HG03108 (cell line): ENCODE results near the gene GLCE.
"Not testable (repeated sequence)": the region's sequence is repeated elsewhere in the genome, so short reads cannot be mapped to it uniquely, and the experiment has no call there.

ENCODE experiments used
- ATAC-seq: cut with Tn5 transposase; IDR thresholded peaks from one replicate; pipeline ENCODE4 v1.9.1; 2021; ENCODE audit warnings: moderate library complexity; ENCODE audit not compliant: unreplicated experiment

GLCE gene

DNA sequence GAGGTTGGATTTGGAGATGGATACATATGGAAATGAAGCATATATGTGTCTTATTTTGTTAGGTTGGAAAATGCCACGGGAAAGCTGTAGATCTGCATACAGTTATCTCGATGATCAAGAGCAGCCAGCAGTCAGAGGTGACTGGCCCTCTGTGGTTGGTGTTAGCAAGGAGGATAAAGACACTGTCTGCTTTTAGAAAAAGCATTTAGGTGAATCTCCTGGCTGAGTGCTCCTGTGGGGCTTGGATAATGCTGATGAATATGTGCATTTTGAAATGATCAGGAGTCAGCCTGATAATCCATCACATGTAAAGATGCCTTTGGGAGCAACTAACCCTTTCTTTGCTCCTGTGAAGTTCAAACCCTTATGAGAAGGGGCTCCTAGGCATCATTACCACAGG lies 24.9 kb upstream of the GLCE start:
- no peak for ATAC-seq

DNA sequence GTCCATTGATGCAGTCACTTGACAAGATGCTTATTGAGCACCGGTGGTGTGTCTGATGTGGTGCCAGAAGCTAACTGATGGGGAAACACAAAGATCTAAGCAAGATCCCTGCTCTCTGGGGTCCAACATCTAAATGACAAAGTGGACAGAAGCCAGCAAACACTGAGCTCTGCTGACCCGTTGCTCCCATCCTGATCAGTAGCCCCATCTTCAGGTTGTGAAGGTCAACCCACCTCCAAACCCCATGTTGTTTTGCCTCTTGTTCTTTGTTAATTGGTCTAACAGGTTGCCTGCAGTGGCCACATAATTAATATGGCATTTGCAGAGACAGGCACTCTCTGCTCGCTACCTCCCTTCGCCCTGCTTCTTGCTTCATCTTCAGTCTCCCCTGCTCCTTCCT lies 21.5 kb upstream of the GLCE start:
- no peak for ATAC-seq

DNA sequence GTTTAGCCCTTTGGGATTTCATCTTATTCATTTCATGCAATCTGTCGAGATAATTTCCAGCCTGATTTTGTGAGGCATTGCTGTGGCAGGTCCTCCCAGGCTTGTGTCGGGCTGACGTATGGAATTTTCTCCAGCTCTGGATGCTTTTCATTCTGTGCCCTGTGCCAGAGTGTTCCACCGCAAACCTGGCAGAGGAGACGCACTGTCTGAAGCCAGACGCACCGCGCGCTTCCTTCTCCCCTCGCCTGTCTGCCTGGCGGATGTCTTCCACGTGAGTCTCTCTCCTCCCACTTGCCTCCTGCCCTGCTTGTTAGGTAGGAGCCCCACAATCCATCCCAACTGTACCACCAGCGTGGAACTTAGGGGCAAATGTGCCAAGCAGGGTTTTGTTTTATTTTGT lies 20.1 kb upstream of the GLCE start:
- no peak for ATAC-seq

DNA sequence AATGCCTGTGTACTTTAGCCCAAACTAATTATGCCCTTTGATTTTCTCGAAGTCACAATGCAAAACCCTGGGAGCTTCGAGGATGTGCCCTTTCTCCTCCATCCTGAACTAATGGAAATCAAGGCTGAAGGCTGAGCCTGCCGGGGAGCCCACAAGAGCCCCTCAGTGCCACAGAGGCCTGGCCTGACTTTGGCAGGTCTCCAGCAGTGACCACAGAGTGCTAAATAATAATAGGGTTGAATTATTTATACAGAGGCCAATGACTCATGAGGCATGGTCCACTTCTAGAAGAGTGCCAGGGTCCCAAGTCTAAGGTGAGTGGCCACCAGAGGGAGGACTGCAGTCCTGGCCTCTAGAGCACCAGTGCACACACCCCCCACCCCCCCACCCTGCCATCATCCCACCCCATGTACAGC lies 19.1 kb upstream of the GLCE start:
- no peak for ATAC-seq

DNA sequence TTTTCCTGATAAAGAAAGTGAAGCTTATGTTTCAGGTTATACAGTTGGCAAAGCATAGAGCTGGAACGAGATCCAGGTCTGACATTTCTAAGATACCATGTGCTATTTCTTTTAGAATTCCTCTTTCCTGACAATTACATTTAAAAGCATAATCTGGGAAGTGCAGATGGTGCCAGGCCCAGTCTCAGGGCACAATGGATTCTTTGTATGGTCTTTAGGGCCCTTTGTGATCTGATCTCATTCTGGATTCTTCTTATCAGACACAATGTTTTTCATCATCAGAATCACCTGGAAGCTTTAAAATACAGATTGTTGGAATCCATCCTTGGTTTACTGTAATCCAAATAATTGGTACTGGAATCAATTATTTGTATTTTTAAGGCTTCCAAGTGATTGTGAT lies 18.6 kb upstream of the GLCE start:
- no peak for ATAC-seq

DNA sequence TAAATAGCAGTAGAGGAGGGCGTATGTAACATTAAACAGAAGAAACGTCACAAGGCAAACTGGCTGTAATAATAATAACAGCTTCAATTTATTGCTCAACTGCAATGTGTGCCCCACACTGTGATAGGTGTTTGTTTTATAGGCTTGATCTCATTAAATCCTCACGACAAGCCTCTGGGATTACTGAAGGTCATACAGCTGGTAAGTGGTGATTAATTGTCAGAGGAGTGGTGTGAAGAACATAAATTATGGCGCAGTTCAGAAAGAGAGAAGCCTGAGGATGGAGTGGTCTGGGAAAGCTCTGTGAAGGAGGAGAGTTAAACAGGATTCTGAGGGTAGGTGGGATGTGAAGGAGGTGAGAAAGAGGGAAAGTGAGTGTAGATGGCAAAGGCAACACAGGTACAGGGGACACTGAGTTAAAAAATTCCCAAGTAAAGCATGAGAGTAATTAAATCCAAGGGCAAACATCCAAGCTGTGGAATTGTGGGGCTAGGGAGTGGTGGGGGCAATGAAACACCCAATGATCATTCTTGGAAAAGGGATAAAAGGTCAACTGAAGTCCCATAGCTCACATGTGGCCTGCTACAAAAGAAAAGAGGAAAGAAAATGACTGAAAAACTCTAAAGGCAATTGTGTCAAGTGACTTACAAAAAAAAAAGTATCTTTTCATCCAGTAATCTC lies 16.5 kb upstream of the GLCE start:
- no peak for ATAC-seq

DNA sequence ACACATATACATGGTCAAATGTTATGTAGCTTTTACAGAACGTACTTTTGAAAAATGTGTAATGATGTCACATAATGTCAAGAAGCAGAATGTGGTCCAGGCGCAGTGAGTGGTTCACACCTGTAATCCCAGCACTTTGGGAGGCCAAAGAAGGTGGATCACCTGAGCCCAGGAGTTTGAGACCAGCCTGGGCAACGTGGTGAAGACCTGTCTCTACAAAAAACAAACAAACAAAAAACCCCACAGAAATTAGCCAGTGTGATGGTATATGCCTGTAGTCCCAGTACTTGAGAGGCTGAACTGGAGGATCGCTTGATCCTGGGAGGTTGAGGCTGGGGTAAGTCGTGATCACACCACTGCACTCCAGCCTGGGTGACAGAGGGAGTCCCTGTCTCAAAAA lies 15.9 kb upstream of the GLCE start:
- ATAC-seq: no peak

DNA sequence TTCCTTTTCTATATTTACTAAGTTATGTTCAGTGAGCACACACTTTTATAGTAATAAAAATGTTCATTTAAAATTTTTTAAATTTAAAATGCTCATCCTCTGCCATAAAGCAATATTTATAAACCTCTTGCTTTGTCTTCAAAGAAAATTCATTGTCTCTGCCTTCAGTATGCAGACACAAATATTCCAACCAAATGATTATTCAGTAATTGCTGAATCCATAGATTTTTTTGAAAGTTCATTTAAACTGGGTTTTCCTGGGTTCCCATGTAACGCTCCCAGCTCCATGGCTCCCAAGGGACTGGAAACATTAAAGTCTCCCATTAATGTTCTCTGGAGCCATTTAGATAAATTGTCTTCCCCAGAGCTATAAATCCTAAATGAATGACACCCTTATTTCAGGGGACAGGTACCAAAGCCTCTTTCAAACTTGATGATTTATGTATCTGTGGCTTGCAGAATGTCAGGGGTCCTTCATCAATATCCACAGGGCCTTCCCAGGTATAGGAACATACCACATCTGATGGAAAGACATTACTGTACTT lies 15.2 kb upstream of the GLCE start:
- no peak for ATAC-seq

DNA sequence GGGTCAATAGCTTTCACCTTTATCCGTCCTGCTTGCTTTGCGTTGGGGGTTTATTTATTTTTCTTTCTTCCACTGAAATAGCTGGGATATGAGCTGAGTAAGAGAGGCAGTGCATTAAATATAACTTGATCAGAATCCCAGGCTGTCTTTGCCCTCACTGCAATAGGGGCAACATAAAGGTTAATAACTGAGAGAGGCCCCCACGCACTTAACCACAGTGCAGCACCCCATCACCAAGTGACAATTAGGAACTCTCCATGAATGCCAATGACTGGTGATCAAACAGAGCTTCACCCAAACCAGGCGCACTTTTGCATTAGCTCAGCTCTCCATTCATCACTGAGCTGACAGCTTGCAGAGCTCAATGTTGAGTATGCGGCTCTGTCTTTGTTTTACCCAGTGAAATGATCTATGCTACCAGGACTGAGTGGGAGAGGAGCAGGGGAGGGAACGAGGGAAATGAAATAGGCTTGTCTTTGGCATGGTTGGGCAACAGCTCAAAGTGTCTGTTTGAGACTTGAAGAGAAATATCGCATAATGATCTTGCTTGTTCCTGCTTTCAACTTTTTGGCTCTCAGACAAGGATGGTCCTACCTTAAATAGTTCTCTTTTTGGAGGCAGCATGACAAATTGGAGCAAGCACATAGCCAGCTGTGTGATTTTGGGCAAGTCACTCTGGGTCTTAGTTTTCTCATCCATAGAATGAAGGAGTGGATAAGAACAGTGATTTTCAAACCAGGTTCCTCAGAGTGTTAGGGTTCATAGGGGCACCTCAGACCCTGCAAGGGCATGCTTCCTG lies 14.5 kb upstream of the GLCE start:
- no peak for ATAC-seq

DNA sequence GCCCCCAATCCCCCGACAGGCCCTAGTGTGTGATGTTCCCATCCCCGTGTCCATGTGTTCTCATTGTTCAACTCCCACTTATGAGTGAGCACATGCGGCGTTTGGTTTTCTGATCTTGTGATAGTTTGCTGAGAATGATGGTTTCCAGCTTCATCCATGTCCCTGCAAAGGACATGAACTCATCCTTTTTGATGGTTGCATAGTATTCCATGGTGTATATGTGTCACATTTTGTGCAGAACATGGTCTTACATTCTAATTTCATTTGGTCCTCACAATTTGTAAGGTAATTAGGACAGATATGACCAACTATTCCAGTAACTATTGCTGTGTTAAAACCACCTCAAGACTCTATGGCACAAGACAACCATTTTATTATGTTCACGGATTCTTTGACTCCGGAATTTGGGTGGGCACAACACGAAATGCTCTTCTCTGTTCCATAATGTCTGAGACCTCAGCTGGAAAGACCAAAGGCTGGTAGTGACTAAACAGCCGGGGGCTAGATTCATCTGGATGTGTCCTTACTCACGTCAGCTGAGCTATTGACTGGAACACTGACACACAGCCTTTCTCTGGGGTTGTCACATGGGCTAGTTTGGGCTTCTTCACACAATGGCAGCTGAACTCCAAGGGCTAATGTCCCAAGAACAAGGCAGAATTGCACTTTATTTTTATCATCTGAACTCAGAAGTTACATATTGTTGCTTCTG lies 13.6 kb upstream of the GLCE start:
- no peak for ATAC-seq

DNA sequence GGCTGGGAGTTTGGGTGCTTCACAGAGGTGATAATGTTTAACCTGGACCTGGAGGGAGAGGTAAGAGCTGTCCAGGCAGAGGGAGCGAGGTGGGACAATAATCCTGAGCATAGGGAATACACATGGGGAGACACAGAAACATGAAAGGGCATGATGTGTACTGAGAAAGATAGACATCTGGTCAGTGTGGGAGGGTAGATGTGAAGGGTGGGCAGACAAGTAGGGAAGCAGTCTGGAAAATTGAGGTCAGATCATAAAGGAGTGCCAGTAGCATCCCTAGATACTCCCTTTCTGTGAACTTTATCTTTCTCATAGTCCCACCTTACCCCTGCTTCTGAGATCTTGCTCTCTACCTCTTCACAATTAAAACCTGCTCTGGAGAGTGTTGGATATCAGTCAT lies 12.0 kb upstream of the GLCE start:
- ATAC-seq: no peak

DNA sequence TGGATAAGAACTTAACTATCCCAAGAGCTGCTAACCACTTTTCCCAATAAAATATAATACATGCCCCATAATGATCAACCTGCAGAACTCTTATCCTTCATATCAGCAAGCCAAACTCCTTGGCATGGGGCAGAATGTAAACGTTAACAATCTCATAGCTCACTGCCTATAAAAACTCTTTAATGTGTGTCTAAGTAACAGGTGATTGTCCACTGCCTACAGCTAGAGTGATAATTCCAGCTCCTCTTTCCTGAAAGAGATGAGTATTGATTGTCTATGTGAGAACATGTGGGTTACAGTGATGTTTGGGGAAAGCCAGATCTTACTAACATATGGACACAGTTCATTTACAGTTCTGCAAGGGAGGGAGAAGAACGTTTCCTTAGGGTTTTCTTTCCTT lies 11.3 kb upstream of the GLCE start:
- no peak for ATAC-seq

DNA sequence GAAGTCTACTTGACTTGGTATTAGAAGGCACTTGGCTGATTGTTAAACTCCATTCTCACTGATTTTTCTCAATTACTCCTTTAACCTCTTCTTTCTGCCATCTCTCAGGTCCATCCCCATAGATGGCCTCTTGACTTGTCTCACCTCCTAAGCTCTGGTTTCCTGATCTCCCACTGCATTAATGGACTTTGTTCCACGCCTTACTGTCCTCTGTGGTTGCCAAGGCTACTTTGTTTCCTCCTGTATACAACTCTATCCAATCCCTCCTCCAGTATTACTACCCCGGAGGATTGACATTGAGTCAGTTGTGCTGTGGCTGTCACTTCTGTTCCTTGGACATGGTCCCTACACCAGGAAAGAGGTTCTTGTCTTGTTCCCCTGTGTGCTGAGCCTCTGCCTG lies 10.6 kb upstream of the GLCE start:
- no peak for ATAC-seq

DNA sequence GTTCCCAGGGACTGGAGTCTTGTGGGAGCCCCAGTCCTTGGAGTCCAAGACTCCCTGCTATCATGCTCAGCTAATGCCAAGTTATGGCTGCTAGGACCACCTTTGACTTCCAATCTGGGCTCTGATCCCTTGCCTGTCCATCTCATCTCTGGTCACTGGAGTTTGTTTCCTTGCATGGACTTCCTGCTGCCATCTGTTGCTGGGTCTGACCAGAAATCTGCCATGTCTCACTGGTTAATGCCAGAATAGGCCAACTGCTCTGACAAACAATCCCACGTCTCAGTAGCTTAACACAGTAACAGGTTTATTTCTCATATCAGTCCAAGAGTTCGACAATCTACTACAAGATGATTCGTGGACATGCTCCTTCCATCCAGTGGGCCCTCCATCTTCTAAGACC lies 10.1 kb upstream of the GLCE start:
- ATAC-seq: no peak

DNA sequence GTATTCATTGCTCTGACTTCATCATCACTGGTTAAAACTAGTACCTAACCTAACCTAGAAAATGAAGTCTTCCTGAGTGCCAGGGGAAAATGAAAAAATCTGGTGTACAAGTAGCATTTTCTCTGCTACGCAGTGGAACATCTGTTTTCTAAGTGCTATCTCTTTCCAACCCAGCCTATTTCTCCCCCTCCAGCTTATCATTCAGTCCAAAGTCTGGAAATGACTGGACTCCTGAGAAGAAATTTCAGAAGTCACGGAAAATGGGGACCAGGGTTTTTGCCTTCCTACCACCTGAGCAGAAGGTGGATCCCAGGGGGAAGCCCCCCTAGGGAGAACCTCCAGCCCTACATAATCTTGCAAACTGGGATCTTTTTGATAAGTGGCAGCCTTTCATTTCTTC lies 9.6 kb upstream of the GLCE start:
- no peak for ATAC-seq

DNA sequence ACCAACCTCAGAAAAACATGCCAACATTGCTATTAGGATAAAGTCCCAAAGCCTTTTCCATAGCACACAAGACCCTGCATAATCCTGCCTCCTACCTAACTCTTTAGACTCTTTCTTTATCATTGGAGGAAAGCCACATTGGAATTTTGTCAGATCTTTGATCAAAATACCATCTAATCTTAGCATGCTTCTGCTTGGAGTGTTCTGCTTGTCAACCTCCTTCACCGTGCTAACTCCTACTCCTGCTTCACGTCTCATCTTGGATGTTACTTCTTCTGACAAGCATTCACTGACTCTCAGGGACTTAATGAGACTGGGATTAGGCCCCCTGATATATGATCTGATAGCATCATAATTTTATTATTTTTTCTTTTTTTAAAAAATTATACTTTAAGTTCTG lies 7.4 kb upstream of the GLCE start:
- no peak for ATAC-seq

DNA sequence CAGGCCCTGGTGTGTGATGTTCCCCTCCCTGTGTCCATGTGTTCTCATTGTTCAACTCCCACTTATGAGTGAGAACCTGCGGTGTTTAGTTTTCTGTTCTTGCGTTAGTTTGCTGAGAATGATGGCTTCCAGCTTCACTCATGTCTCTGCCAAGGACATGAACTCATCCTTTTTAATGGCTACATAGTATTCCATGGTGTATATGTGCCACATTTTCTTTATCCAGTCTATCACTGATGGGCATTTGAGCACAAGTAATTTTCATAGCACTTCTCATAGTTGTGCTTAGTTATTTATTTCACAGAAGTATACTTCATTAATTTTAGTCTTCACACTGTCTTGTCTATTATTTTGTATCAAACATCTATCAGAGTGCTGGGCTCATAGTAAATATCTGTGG lies 6.8 kb upstream of the GLCE start:
- not testable (repeated sequence) for ATAC-seq

DNA sequence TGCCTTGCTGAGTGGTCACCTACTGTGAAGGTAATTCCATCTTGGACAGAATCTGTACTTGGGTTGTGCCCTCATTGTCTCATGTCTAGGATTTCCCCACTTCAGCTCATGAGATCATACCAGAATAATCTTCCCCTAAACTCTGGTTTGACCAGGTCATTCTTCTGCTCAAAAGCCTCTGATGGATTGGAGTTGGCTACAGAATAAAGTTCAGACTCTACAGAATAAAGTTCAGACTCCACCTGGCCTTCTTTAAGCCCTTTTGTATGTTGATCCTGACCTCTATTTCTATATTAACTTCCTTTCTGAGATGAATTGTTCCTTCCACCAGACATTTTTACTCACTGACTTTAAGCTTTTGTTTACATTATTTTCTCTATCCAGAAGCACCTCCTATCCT lies 6.4 kb upstream of the GLCE start:
- ATAC-seq: no peak

DNA sequence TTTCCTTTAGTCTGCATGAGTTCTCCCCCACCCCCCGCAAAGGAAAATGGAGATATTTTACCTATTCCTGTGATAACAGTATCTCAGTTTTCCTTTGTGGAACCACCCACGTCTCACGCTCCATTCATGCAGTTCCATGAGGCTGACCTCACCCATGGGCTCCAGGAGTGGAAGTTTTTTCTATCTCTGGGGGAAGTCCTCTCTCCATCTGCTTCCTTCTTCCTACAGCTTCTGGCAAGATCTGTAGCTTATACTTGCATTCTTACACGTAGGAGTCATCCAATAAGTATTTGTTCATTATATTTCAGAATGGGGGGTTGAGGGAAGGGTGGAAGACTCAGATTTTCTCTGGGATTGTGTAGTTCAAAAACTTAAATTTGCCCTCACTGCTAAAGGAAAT lies 5.8 kb upstream of the GLCE start:
- ATAC-seq: no peak

DNA sequence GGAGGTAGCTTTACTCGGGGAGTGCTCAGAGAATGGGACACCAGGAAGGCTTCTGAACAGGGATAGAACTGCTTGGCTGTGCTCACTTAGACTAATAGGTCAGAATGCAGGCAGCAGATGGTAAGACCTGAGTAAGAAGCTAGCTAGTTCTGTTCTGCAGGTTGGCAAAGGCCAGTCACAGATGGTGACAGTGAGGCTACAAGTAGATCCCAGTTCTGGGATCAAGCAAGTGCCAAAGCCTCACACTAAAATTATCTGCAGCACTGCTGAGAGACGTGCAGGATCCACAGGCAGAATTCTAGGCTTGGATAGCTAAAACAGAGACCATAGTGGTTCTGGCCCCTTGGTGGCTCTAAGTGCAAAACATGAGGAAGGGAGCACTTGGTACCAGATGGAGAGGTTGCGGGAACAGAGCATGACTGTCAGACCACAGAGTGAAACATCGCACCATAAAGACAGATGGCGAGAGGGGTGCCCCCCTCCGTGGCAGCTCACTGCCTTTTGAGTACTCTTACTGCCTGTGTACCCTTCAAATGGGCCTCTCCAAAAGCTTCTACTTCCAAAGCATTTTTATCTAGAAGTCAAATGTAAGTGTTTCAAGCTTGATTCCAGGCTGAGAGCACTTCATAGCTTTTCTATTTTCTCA lies 3.6 kb upstream of the GLCE start:
- ATAC-seq: no peak

DNA sequence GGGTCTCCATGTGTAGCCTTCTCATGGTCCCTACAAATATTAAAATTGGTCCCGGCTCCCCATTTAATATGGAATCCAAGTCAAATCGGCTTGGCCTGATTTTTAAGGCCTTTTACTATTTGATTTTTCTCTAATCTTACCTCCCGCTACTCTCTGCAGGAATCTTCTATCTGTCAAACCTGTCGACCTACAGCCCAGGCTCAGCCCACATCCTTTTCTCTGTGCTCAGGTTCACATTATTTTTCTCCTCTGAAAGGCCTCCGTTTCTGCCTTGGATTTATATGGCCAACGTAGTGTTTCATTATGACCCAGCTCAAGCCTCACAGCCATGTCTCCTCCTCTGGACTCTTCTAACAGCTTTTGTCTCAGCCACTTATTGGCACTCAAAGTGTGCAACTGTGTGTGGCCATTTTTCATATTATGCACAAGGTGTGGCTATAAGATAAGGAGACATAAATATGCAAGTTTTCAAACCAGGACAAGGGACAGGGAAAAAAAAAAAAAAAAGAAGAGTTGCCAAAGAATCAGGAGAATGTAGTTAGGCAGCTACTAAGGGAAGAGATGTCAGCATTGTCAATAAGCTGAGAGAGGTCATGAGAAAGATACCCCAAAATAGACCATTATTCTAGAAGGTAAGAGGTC lies 2.1 kb upstream of the GLCE start:
- no peak for ATAC-seq
